ENCODE measurements around the gene PACC1.

PACC1 gene

GRCh38 chr1:212367474-212368072 is 47.1 kb downstream of the PACC1 start:
- H3K4me3 ChIP-seq (ENCODE audit: low read length): no peak overlapping the region
- no peaks in the 10 kb centered on the region for H3K79me2 ChIP-seq (ENCODE audit: control insufficient read depth, low read length)
- TF ChIP-seq EZH2phosphoT487 (IDR thresholded peaks at IDR 0.05; ENCODE audit: borderline replicate concordance, low read length): no peak
- no peak for TF ChIP-seq CTCF (IDR thresholded peaks at IDR 0.05; ENCODE audit: low read depth, low read length, poor library complexity, severe bottlenecking)
- H3K36me3 ChIP-seq (ENCODE audit: control insufficient read depth, low read length): peaks cover 44% of the 10 kb centered on the region
- H3K9me2 ChIP-seq (replicated peaks; ENCODE audit: control insufficient read depth, low read length): no peaks in the 10 kb centered on the region
- H3K9me3 ChIP-seq (ENCODE audit: control insufficient read depth, insufficient read depth, low read length): no peaks in the 10 kb centered on the region
- H3F3A ChIP-seq (ENCODE audit: control insufficient read depth, insufficient read depth): no peaks in the 10 kb centered on the region
- H3K4me2 ChIP-seq (ENCODE audit: low read length): no peak overlapping the region
- H3K27ac ChIP-seq (ENCODE audit: low read depth, low read length): no peak overlapping the region
- H3K27me3 ChIP-seq (ENCODE audit: control insufficient read depth, low read length): no peaks in the 10 kb centered on the region
- peaks cover 4% of the 10 kb centered on the region; the same call in 1 of the 2 replicates for H4K20me1 ChIP-seq (ENCODE audit: control insufficient read depth, insufficient read depth, low read depth, low read length)
- no peaks in the 10 kb centered on the region for H3K4me1 ChIP-seq (ENCODE audit: control insufficient read depth, low read length)

- Histone ChIP-seq H3K4me1 (ENCODE audit: control insufficient read depth, low read length) (no peaks in the 10 kb centered on the region), H3K27ac (ENCODE audit: low read depth, low read length) (no peak overlapping the region), H3K79me2 (ENCODE audit: control insufficient read depth, low read length) (no peaks in the 10 kb centered on the region), H3K4me3 (ENCODE audit: low read length) (no peak overlapping the region), H3K27me3 (ENCODE audit: control insufficient read depth, low read length) (no peaks in the 10 kb centered on the region), H4K20me1 (ENCODE audit: control insufficient read depth, insufficient read depth, low read depth, low read length) (peaks cover 4% of the 10 kb centered on the region; the same call in 1 of the 2 replicates), H3K9me2 (replicated peaks; ENCODE audit: control insufficient read depth, low read length) (no peaks in the 10 kb centered on the region), H3K4me2 (ENCODE audit: low read length) (no peak overlapping the region), H3F3A (ENCODE audit: control insufficient read depth, insufficient read depth) (no peaks in the 10 kb centered on the region), H3K36me3 (ENCODE audit: control insufficient read depth, low read length) (peaks cover 47% of the 10 kb centered on the region), H3K9me3 (ENCODE audit: control insufficient read depth, insufficient read depth, low read length) (no peaks in the 10 kb centered on the region)
- TF ChIP-seq EZH2phosphoT487 (IDR thresholded peaks at IDR 0.05; ENCODE audit: borderline replicate concordance, low read length): no peak
- TF ChIP-seq CTCF (IDR thresholded peaks at IDR 0.05; ENCODE audit: low read depth, low read length, poor library complexity, severe bottlenecking): no peak
Observed at GRCh38 chr1:212366901-212367300, 47.8 kb downstream of the PACC1 start.

GRCh38 chr1:212364985-212365384 is 49.7 kb downstream of the PACC1 start:
- Histone ChIP-seq H3K9me2 (replicated peaks; ENCODE audit: control insufficient read depth, low read length) (no peaks in the 10 kb centered on the region), H3K79me2 (ENCODE audit: control insufficient read depth, low read length) (no peaks in the 10 kb centered on the region), H3K4me2 (ENCODE audit: low read length) (no peak overlapping the region), H3K27me3 (ENCODE audit: control insufficient read depth, low read length) (no peaks in the 10 kb centered on the region), H3K9me3 (ENCODE audit: control insufficient read depth, insufficient read depth, low read length) (no peaks in the 10 kb centered on the region), H3K4me3 (ENCODE audit: low read length) (no peak overlapping the region), H3K27ac (ENCODE audit: low read depth, low read length) (no peak overlapping the region), H3F3A (ENCODE audit: control insufficient read depth, insufficient read depth) (no peaks in the 10 kb centered on the region; the same call in 1 of the 2 replicates), H3K4me1 (ENCODE audit: control insufficient read depth, low read length) (no peaks in the 10 kb centered on the region), H4K20me1 (ENCODE audit: control insufficient read depth, insufficient read depth, low read depth, low read length) (peaks cover 4% of the 10 kb centered on the region; the same call in 1 of the 2 replicates), H3K36me3 (ENCODE audit: control insufficient read depth, low read length) (peaks cover 61% of the 10 kb centered on the region)
- TF ChIP-seq CTCF (IDR thresholded peaks at IDR 0.05; ENCODE audit: low read depth, low read length, poor library complexity, severe bottlenecking) (no peak), EZH2phosphoT487 (IDR thresholded peaks at IDR 0.05; ENCODE audit: borderline replicate concordance, low read length) (no peak)
